Measurements from ENCODE around the gene PIGT.

GRCh38 chr20:45374966-45375365, 41.0 kb upstream of the PIGT start:
- TF ChIP-seq ZSCAN20 (CRISPR knock-in tag; IDR thresholded peaks at IDR 0.05): no peak
- TF ChIP-seq CTCF (IDR thresholded peaks at IDR 0.05): no peak
- no peak for TF ChIP-seq MAX (IDR thresholded peaks at IDR 0.05)
- no peak for TF ChIP-seq SMC3 (IDR thresholded peaks at IDR 0.05)
- TF ChIP-seq CHD2 (IDR thresholded peaks at IDR 0.05; ENCODE audit: low read length, partially characterized antibody): no peak
- no peak for TF ChIP-seq BHLHE40 (IDR thresholded peaks at IDR 0.05; ENCODE audit: low read depth, low read length)
- no peak for TF ChIP-seq POLR2A (IDR thresholded peaks at IDR 0.05; ENCODE audit: low read length)
- no peak for TF ChIP-seq USF2 (IDR thresholded peaks at IDR 0.05)
- no peak for TF ChIP-seq RAD21 (conservative IDR thresholded peaks at IDR 0.05 in 1 of 2, IDR thresholded peaks at IDR 0.05 in 1 of 2)
- no peak for TF ChIP-seq EP300 (IDR thresholded peaks at IDR 0.05)

Measured in A549 (cell line).